GM19099 (cell line): ENCODE measurements around the gene RBKS.

Experiments
- POLR2A ChIP-seq: IDR thresholded peaks from 3 replicates; pipeline ENCODE4 v1.6.1; 2011; ENCODE audit warnings: low read depth; ENCODE audit not compliant: insufficient read length; ENCODE audit errors: extremely low read depth

The RBKS gene

DNA sequence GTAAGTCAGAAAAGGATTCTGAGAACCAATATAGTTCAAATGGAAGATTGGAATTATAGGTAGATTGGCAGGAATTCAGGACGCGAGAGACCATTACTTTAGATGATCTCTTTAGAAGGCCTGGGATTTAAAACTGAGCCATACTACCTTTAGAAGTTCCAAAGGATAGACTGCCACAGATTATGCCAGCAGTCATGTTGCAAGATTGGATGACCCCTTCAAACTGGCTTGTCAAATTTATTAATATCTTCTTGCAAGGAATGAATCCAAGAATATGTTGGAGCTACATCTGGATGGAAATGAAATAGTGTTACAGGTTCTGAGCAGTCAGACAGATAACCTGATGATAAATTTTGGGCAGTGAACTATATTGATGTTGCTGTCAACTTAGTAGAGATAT lies 22.3 kb upstream of the RBKS start:
- no peak for TF ChIP-seq POLR2A

DNA sequence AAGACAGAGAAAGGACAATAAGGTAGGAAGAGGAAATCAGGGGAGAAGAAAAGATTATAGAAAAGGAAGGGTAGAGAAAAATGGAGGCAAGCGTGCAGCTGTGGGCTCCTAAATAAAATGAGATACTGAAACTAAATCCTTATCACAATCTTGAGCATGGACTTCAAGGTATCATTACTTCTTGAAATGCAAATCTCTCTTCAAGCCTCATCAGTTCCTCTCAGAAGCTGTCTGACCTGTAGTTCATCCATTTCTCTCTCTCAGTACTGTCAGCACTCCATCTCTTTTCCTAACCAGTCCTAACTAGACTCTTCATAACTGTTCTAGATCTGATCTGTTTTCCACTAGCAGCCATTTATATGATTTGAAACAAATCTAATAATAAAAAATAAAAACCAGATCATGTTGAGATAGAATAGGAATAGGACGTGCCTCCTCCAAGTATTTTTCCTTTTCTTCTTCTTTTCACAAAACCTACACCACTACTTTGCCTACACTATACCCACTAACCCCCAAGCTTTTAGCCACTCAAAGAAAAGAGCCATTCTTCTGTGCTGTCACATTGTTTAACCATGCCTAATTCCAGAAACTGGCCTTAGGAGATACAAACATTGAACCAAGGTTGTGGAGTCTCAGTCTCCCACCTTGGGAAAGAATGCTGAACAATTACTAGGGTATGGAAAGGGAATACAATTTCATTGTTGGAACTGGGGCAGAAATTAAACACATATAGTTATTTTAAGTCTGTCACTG lies 21.4 kb upstream of the RBKS start:
- TF ChIP-seq POLR2A = no peak

DNA sequence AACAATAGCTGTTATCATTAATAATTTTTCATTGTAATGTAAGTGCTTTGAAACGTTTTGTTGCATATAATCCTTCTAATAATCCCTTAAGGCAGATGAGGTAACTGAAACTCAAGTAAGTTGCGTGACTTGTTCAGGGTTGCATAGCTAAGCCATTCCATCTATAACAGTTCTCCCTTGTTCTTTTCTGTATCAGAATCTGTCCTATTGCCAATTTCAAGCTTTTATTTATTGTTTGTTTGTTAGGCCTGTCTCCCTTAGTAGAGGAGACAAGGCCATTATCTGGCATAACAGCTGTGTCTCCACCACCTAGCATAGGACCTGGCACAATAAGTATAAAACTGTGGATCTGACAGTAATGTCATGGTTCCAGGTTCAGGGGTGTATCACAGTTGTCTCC lies 19.7 kb upstream of the RBKS start:
- TF ChIP-seq POLR2A = no peak

DNA sequence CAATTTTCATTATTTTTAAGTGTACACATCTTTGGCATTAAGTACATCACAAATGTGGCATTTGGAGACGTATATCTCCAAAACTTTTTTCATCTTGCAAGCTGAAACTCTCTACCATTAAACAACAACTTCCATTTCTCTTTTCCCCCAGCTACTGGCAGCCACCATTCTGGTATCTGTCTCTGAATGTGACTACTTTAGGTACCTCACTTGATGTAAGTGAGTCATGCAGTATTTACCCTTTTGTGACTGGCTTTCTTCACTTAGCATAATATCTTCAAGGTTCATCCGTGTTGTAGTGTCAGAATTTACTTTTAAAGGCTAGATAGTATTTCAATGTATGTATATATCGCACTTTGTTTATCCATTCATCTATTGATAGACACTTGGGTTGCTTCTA lies 17.4 kb upstream of the RBKS start:
- TF ChIP-seq POLR2A = no peak

DNA sequence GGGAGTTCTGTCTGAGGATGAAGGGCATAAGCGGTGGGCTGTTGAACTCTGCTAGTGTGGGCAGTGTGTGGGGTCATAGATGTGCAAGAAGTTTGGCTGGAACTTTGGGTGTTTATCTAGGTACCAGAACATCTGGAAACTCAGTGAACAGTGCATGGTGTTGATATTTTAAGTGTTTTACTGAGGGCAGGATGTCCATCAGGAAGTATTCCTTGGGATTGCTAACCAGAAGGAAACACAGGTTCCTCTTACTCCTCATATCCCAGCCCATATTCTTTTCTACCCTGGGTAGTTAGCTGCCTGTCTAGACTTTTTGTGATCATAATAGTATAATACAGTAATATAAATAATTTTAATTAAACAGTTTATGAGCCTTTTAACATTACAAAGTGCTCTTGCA lies 15.9 kb upstream of the RBKS start:
- TF ChIP-seq POLR2A = no peak

DNA sequence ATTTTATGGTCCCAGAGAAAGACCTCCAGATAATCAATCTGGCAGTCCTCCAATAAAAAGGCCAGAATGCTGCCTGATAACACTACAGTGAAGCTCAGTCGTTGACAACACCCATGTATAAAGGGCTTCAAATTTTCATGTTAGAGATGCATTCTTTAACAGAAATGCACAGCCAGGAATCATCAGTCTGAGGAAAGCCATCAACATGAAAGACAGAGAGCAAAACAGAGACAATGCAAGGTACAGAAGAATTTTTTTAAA lies 14.1 kb upstream of the RBKS start:
- no peak for TF ChIP-seq POLR2A

DNA sequence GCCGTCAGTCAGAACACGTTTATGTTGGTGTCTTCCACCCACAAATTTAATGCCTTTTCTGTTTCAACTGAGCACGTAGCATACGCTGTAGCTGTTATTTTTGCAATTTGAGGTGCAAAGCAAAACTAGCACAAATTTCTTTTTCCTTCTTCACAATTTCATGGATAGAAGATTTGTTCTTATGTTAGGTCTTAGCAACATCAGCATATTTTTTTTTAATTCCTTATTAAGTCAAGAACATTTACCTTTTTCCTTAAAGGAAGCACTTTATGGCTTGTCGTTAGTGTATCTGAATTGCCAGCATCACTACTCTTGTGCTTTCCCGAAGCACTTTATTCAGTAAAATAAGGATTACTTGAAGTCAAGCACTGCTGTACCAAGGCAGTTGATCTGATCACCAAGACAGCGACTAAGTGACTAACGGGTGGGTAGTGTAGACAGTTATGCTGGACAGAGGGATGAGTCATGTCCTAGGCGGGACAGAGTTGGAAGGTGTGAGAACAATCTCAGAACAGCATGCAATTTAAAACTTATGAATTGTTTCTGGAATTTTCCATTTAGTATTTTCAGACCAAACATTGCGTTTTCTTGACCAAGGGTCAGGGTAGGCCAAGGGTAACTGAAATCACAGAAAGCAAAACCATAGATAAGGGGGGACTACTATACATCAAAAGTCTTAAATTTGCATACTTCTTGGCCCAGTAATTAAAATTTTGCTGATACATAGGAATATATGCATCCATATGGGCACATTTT lies 13.6 kb upstream of the RBKS start:
- no peak for TF ChIP-seq POLR2A

DNA sequence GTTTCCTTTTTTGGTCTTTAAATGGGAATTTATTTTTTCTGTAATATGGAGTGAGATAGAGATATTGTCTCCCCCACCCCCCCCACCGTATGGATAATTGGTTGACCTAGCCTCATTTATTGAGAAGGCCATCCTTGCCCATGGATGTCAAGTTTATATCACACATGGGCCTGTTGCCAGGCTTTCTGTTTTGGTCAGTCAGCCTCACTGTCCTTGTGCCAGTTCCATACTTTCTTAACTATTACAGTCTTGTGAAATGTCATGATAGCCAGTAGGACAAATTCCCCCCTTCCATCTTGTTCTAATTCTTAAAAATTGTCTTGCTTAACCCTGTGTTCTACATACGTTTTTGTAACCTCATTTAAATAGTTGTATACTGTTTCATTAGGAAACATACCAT lies 12.8 kb upstream of the RBKS start:
- TF ChIP-seq POLR2A = no peak

DNA sequence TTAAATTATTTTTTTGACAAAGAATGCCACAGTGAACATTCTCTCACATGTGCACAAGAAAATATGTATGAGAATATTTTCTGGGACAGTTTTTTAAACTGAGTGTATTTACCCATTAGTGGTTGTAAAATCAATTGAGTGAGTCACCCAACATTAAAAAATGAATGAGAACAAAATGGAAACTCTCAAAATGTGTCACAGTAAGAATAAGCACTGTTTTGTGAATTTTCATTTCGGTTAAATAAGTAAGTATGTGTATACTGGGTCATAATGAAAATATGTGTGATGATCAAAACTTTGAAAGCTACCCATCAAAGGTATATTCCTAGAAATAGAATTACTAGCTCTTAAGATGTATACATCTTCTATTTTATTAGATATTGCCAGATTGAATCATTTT lies 11.9 kb upstream of the RBKS start:
- TF ChIP-seq POLR2A = no peak

DNA sequence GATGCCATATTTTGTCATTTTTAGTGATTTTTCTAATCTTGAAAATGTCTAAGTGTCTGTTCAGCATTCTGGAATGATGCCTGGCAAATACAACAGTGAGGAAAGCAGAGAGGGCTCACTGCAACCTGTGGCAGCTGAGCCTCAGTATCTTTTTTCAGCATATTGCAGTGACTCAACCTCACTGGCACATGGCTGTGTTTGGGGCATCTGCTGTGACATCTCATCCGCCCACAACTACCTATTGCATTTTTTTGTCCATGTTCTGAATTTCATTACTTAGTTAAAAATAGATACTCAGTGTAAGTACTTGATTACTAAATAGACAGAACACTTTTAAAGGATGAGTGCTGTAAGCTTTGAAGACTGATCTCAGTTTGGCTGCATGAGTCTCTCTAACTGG lies 11.0 kb upstream of the RBKS start:
- no peak for TF ChIP-seq POLR2A

DNA sequence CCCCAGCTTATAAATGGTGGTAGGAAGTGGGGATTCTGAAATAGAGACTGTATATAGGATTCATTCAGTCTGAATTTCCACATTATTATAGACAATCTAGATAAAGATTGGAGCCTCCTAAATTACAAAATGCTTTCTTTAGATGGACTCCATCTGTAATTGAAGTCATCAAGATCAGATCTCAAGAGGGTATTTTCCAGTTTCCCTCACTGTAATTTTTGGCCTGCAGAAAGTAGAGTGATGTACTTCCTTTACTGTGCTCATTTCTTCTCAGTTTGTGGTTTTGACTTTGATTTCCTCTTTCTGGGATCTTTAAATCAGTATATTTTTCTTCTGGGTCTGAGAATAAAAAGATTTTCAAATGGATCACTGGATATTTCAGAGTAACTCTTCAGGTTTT lies 7.5 kb upstream of the RBKS start:
- no peak for TF ChIP-seq POLR2A

DNA sequence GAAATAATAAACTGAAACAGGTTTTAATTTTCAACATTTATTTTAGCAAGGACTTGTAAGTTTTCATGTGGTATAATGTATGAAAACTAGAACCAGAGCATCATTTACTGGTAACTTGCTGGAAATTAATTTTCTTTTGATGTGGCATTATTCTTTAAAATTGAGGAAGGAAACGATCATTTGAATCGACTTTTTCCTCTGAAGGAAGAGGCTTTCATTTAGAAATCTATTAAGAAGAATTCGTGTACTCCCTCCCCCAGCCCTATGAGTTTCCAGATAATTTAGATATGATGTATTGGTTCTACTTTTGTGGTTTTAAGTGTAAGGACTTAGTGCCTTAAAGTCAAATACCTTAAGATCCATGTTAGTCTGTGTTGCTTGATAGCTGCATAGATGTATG lies 2.8 kb upstream of the RBKS start:
- TF ChIP-seq POLR2A = no peak

DNA sequence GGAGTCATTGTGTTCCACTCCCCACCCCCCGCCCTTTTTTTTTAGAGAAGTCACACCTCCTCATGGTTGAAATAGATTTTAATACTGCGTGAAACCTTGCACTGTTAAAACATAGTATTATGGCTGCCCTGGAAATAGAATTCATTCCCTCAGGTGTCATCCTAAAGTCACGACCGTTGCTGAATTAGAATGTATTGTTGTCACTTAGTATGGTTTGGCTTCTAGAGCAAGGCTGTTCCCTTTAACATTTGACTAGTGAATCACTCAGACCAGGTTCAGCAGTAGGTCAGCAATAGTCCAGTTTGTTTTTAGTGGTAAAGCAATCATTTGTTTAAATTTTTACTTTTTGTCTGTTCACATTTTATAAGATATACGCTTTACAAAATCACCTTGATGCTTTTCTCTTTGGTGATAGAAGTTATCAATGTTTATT lies 1.5 kb upstream of the RBKS start:
- no peak for TF ChIP-seq POLR2A

DNA sequence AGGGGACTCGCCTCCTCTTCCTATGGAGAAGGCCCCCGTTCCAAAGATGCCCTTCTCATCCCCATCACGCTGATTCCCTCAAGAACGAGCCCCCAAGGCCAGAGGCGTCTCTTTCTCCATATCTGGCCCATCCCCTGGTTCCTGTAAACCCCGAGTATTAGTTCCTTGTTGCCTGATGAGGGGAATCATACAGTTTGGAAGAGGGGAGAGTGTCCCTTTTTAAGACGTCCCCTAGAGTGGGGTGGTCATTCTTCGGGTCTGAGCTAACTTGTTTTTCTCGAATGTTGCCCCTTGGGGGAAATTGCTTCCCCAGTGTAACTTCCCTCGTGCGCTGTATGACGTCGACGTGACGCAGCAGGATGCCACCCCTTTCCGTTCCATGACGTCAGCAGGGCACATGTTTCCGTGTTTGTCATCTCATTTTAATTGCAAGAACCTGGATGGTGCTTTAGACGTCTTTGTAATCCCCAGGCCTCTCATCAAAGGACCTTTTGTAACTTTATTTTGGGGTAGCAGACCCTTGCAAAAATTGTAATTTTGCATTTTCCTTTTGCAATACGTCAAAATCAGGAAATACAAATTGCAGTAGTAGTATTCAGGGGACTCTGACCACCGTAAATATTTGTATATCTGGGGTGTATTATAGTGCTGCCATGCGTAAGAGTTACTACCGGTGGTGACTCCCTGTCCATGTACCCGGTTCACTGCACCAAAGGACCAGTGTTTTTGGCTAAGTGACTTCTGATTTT lies 911 bp upstream of the RBKS start:
- TF ChIP-seq POLR2A = no peak

DNA sequence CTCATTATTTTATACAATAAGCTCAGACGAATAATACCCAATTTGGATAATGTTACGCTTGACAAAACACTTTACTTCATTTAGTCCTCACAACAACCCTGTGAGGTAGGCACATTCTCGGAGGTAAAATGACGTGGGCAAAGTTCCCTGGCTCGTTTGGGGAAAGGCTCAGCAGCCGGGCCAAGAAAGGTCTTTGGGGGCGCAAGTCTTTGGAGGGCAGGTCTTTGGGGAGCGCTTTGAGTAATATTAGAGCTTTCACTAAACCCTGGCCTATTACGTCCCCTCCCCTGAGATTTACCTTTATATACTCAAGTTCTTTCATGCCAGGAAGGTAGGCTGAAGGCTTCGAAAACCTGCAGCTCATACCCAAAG lies 427 bp downstream of the RBKS start:
- TF ChIP-seq POLR2A = no peak

DNA sequence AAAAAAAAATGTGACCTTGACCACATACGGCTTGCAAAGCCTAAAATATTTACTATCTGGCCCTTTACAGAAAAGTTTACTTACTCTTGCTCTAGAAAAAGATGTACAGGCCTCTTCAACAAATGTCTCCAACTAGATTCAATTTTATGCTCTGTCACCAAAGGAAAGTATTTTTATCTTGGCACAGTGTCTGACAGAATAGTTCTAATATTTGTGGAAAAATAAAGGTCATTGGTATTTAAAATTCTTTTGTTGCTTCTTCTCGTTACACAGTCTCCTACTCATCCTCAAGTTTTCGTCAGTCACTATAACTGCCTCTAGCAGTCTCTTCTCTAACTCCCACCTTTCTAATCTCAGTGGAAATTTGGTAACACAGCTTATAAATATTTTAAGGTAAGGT lies 1.4 kb downstream of the RBKS start:
- TF ChIP-seq POLR2A = no peak
